GM06990 (cell line): ENCODE measurements around the gene ARMC7.
"Not testable (repeated sequence)": the region's sequence is repeated elsewhere in the genome, so short reads cannot be mapped to it uniquely, and the experiment has no call there.

Experiments used
- DNase-seq: peaks from one replicate; pipeline ENCODE4 v3.0.0-alpha.2; 2011; ENCODE audit not compliant: insufficient read length; ENCODE audit errors: extremely low read depth
- H3K27me3 ChIP-seq: replicated peaks from 2 replicates; pipeline ENCODE4 v1.6.0; 2011; ENCODE audit warnings: low read length; ENCODE audit not compliant: control insufficient read depth, insufficient read depth
- H3K36me3 ChIP-seq: 2 replicates; pipeline ENCODE4 v1.5.1; 2011; ENCODE audit warnings: low read length; ENCODE audit not compliant: control insufficient read depth, insufficient read depth
- H3K4me3 ChIP-seq: replicated peaks from 2 replicates; pipeline ENCODE4 v1.5.1; 2011; ENCODE audit warnings: low read depth, mild to moderate bottlenecking, control low read depth, low read length
- TF ChIP-seq, protein P1 (sequence below): IDR thresholded peaks from 2 replicates; pipeline ENCODE4 v1.5.1; 2011; ENCODE audit warnings: low read length, control low read depth, mild to moderate bottlenecking, inconsistent platforms; ENCODE audit not compliant: insufficient read depth, poor library complexity, severe bottlenecking

The ARMC7 gene

GRCh38 chr17:75152523-75152921, 42.8 kb downstream of the ARMC7 start:
- TF ChIP-seq, protein P1, sequence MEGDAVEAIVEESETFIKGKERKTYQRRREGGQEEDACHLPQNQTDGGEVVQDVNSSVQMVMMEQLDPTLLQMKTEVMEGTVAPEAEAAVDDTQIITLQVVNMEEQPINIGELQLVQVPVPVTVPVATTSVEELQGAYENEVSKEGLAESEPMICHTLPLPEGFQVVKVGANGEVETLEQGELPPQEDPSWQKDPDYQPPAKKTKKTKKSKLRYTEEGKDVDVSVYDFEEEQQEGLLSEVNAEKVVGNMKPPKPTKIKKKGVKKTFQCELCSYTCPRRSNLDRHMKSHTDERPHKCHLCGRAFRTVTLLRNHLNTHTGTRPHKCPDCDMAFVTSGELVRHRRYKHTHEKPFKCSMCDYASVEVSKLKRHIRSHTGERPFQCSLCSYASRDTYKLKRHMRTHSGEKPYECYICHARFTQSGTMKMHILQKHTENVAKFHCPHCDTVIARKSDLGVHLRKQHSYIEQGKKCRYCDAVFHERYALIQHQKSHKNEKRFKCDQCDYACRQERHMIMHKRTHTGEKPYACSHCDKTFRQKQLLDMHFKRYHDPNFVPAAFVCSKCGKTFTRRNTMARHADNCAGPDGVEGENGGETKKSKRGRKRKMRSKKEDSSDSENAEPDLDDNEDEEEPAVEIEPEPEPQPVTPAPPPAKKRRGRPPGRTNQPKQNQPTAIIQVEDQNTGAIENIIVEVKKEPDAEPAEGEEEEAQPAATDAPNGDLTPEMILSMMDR, result no peak
- peaks cover 2% of the 10 kb centered on the region; the same call in 1 of the 2 replicates for H3K36me3 ChIP-seq
- DNase-seq, result no peak
- H3K4me3 ChIP-seq, result peak overlapping the region; percentile 93
- no peaks in the 10 kb centered on the region for H3K27me3 ChIP-seq

DNA sequence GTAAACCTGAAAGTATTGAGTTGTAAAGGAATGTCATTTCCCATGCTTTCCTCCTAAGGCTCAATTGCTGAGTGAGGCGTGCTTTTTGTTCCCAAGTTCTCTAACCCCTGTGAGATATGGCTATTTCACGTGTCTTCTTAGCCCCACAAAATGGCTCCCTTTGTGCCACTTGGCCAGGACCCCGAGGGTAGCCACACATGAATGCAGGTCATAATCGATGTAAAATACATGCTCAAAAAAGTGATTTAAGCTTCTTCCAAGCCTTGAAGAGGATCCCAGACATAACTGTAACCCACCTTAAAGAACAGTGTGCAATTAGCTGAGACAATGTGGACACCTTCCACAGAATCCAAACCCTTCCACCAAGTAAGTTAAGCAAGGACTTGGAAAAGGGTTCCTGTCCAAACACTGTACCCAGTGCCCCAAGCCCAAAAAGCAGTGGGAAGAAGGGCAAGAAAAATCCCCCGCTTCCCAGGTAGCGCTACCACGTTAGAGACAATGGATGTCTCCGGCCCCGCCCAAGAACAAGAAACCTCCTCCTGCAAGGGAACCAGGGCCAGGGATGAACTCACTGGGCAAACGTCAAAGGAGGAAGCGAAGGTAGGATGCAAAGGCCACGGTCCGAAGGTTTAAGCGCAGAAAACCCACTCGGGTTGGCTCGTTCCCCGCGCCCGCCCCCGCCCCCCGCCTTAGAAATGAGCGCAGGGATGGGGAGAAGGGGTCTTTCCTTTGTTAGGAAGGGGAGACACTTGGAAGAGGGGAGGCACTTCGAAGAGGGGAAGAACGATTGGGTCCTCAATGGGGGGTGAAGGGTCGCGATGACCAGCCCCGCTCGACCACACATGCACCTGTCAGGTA, 43.4 kb downstream of the ARMC7 start:
- Histone ChIP-seq H3K27me3 (no peaks in the 10 kb centered on the region), H3K4me3 (peak overlapping the region; percentile 93), H3K36me3 (no peaks in the 10 kb centered on the region)
- DNase-seq, result peak; percentile 34
- TF ChIP-seq, protein P1, result no peak

GRCh38 chr17:75153780-75154194, 44.0 kb downstream of the ARMC7 start:
- Histone ChIP-seq H3K36me3 (no peaks in the 10 kb centered on the region), H3K27me3 (no peaks in the 10 kb centered on the region), H3K4me3 (peak overlapping the region; percentile 93)
- DNase-seq, result peak; percentile 58
- TF ChIP-seq, protein P1, result no peak

- Histone ChIP-seq H3K27me3 (no peaks in the 10 kb centered on the region), H3K36me3 (no peaks in the 10 kb centered on the region; the same call in 1 of the 2 replicates), H3K4me3 (peak within 1 kb of the TSS; percentile 93)
- peak; percentile 96 for DNase-seq
- TF ChIP-seq, protein P1, result no peak
Observed at GRCh38 chr17:75154195-75155106, 44.7 kb downstream of the ARMC7 start, which contains the start of gene JPT1. JPT1 (minus strand) TSS chr17:75154512; CDS start chr17:75154397, 115 bp downstream.

DNA sequence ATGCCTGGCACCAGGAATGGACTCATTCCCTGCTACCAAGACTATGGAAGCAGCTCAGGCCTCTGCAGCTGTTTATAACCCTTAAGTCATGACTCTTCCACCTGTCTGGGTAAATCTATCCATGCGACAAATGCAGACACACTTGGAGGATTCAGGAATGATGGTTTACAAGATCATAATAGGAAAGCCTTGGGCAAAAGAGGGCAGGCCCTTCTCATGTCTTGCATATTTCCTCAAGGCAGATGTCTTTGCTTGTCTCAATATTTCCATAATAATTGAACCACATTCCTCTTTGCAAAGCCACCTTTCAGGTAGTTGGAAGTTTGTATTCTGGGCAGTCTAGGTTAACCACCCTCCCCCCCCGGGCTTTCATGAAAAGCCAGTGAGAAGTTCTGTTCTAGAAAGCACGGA, 45.4 kb downstream of the ARMC7 start:
- Histone ChIP-seq H3K4me3 (no peak overlapping the region), H3K27me3 (no peaks in the 10 kb centered on the region), H3K36me3 (no peaks in the 10 kb centered on the region; the same call in 1 of the 2 replicates)
- TF ChIP-seq, protein P1, result no peak
- no peak for DNase-seq

DNA sequence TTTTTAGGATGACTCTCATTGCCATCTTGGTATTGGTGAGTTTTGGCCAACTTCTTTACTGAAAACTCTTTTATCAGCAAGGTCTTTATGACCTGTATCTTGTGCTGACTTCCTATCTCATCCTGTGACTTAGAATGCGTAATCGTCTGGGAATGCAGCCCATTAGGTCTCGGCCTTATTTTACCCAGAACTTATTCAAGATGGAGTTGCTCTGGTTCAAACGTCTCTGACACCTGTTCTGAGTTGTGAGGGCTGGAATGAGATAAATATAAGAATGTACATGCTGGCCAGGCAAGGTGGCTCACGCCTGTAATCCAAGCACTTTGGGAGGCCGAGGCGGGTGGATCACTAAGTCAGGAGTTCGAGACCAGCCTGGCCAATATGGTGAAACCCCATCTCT, 48.7 kb downstream of the ARMC7 start:
- not testable (repeated sequence) for DNase-seq, H3K4me3 ChIP-seq, H3K36me3 ChIP-seq, H3K27me3 ChIP-seq
